ENCODE data around the gene PTPN21.

Gene PTPN21

GRCh38 chr14:88597601-88598000 lies 42.8 kb upstream of the PTPN21 start:
- no peak overlapping the region for H3K27ac ChIP-seq
- no peak for DNase-seq
- peaks cover 75% of the 10 kb centered on the region for H3K36me3 ChIP-seq
- no peaks in the 10 kb centered on the region for H3K27me3 ChIP-seq (ENCODE audit: insufficient read depth, low read depth, severe bottlenecking)
- no peak for TF ChIP-seq CTCF (IDR thresholded peaks at IDR 0.05; ENCODE audit: low read depth, low read length)
- no peak overlapping the region for H3K4me3 ChIP-seq (ENCODE audit: low read depth, low read length)
- H3K9me3 ChIP-seq (ENCODE audit: severe bottlenecking) = no peaks in the 10 kb centered on the region

- no peak for TF ChIP-seq CTCF (IDR thresholded peaks at IDR 0.05; ENCODE audit: low read depth, low read length)
- peaks cover 71% of the 10 kb centered on the region for H3K36me3 ChIP-seq
- DNase-seq = no peak
- H3K4me3 ChIP-seq (ENCODE audit: low read depth, low read length) = no peak overlapping the region
- no peak overlapping the region for H3K27ac ChIP-seq
- no peaks in the 10 kb centered on the region for H3K9me3 ChIP-seq (ENCODE audit: severe bottlenecking)
- no peaks in the 10 kb centered on the region for H3K27me3 ChIP-seq (ENCODE audit: insufficient read depth, low read depth, severe bottlenecking)
Observed at GRCh38 chr14:88597038-88597437, 42.2 kb upstream of the PTPN21 start.

- no peaks in the 10 kb centered on the region for H3K27me3 ChIP-seq (ENCODE audit: insufficient read depth, low read depth, severe bottlenecking)
- TF ChIP-seq CTCF (IDR thresholded peaks at IDR 0.05; ENCODE audit: low read depth, low read length) = no peak
- DNase-seq = no peak
- peaks cover 63% of the 10 kb centered on the region for H3K36me3 ChIP-seq
- H3K9me3 ChIP-seq (ENCODE audit: severe bottlenecking) = no peaks in the 10 kb centered on the region
- no peak overlapping the region for H3K27ac ChIP-seq
- H3K4me3 ChIP-seq (ENCODE audit: low read depth, low read length) = no peak overlapping the region
Observed at GRCh38 chr14:88592031-88592430, 37.2 kb upstream of the PTPN21 start.

- DNase-seq = no peak
- no peak for TF ChIP-seq CTCF (IDR thresholded peaks at IDR 0.05; ENCODE audit: low read depth, low read length)
- no peaks in the 10 kb centered on the region for H3K9me3 ChIP-seq (ENCODE audit: severe bottlenecking)
- H3K4me3 ChIP-seq (ENCODE audit: low read depth, low read length) = no peak overlapping the region
- no peak overlapping the region for H3K27ac ChIP-seq
- peaks cover 69% of the 10 kb centered on the region for H3K36me3 ChIP-seq
- no peaks in the 10 kb centered on the region for H3K27me3 ChIP-seq (ENCODE audit: insufficient read depth, low read depth, severe bottlenecking)
Observed at GRCh38 chr14:88590173-88590572, 35.4 kb upstream of the PTPN21 start.

GRCh38 chr14:88588081-88588480 lies 33.3 kb upstream of the PTPN21 start:
- DNase-seq = no peak
- Histone ChIP-seq H3K9me3 (ENCODE audit: severe bottlenecking) (no peaks in the 10 kb centered on the region), H3K27ac (no peak overlapping the region), H3K27me3 (ENCODE audit: insufficient read depth, low read depth, severe bottlenecking) (no peaks in the 10 kb centered on the region), H3K4me3 (ENCODE audit: low read depth, low read length) (no peak overlapping the region), H3K36me3 (peaks cover 78% of the 10 kb centered on the region)
- TF ChIP-seq CTCF (IDR thresholded peaks at IDR 0.05; ENCODE audit: low read depth, low read length) = no peak

- Histone ChIP-seq H3K4me3 (ENCODE audit: low read depth, low read length) (no peak overlapping the region), H3K9me3 (ENCODE audit: severe bottlenecking) (no peaks in the 10 kb centered on the region), H3K27me3 (ENCODE audit: insufficient read depth, low read depth, severe bottlenecking) (no peaks in the 10 kb centered on the region), H3K36me3 (peaks cover 84% of the 10 kb centered on the region), H3K27ac (no peak overlapping the region)
- no peak for TF ChIP-seq CTCF (IDR thresholded peaks at IDR 0.05; ENCODE audit: low read depth, low read length)
- DNase-seq = no peak
Observed at GRCh38 chr14:88584451-88584850, 29.6 kb upstream of the PTPN21 start.
